HepG2 (cell line): ENCODE results near the gene SLC22A12.

Source experiments
- CTCF ChIP-seq: sonication (generic); formaldehyde crosslinking; IDR thresholded peaks from 2 replicates; pipeline ENCODE4 v1.5.0; 2020; ENCODE audit warnings: mild to moderate bottlenecking, missing genetic modification reagents, moderate library complexity
- ESRRA ChIP-seq: sonication (generic); formaldehyde crosslinking; IDR thresholded peaks from 2 replicates; pipeline ENCODE4 v1.5.1; 2020; ENCODE audit warnings: mild to moderate bottlenecking, low read depth, missing genetic modification reagents
- MAFK ChIP-seq, 2 experiments: IDR thresholded peaks in 1 of 2; conservative IDR thresholded peaks in 1 of 2; 2 replicates each; pipeline ENCODE4 v1.6.1; 2011; ENCODE audit warnings: improper control_type of control experiment in 2 of 2, low read length in 2 of 2
- RAD51 ChIP-seq: fragments of 450-650 bp; IDR thresholded peaks from 2 replicates; pipeline ENCODE4 v1.6.1; 2016; ENCODE audit warnings: borderline replicate concordance
- SKIL ChIP-seq: sonication (generic); formaldehyde crosslinking; IDR thresholded peaks from 2 replicates; pipeline ENCODE4 v1.8.0; 2022; ENCODE audit warnings: missing genetic modification reagents, mild to moderate bottlenecking, moderate library complexity, borderline replicate concordance
- SP2 ChIP-seq: sonication (generic); formaldehyde crosslinking; IDR thresholded peaks from 2 replicates; pipeline ENCODE4 v1.5.1; 2020; ENCODE audit warnings: mild to moderate bottlenecking, missing genetic modification reagents
- ZMYM4 ChIP-seq: sonication (generic); formaldehyde crosslinking; IDR thresholded peaks from 2 replicates; pipeline ENCODE4 v1.8.1; 2023; ENCODE audit warnings: mild to moderate bottlenecking, missing genetic modification reagents
- ZNF274 ChIP-seq: sonication (generic); formaldehyde crosslinking; IDR thresholded peaks from 2 replicates; pipeline ENCODE4 v1.5.1; 2020; ENCODE audit warnings: mild to moderate bottlenecking, missing genetic modification reagents

DNA sequence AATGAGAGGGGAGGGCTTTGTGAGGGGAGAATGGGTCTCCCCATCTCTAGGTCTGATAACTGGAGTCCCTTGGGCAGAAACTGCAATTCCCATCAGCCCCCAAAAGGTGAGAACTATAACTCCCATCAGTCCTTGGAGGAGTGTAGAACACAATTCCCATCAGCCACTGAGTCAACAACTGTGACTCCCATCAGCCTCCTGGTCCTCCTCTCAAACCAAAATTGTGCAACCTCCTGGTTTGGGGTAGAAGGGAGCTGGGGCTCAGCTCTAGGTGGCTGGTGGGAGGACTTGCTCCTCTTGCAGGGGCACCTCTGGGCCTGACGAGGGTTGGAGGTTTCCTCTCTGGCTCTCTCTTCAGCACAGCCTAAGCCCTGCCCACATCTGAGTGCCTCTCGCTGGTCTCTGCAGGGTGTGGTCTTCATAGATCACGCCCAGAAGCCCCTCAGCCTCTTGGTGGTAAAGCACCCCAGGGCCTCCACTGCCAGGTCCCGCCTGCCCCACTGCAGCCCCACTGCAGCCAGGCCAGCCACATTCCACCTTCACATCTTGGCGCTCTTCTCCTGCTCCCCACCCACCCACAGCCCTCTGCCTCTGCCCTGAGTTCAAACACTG, 18.5 kb downstream of the SLC22A12 start:
- TF ChIP-seq SKIL (CRISPR knock-in tag) (no peak), MAFK (conservative IDR thresholded peaks at IDR 0.05 in 1 of 2, IDR thresholded peaks at IDR 0.05 in 1 of 2; ENCODE audit: low read length in 2 of 2) (no peak), RAD51 (no peak), ZNF274 (CRISPR knock-in tag) (no peak), SP2 (CRISPR knock-in tag) (no peak), ESRRA (no peak), ZMYM4 (no peak), CTCF (CRISPR knock-in tag) (no peak)
